SU-DHL-6 (cell line): ENCODE results near the gene AP5Z1.

Experiments used
- EZH2phosphoT487 ChIP-seq: fragments of 200-600 bp; sonication (generic), shearing (Covaris generic); conservative IDR thresholded peaks from 2 replicates; pipeline ENCODE4 v1.6.1; 2018; ENCODE audit warnings: mild to moderate bottlenecking, antibody characterized with exemption, low read length, moderate library complexity, mixed read lengths
- TF ChIP-seq, protein P1 (sequence below): fragments of 200-600 bp; sonication (generic); IDR thresholded peaks from one replicate; pipeline ENCODE4 v1.5.1; 2017; ENCODE audit warnings: antibody characterized with exemption, mild to moderate bottlenecking, low read length, moderate library complexity; ENCODE audit not compliant: insufficient read depth, poor library complexity, severe bottlenecking

DNA sequence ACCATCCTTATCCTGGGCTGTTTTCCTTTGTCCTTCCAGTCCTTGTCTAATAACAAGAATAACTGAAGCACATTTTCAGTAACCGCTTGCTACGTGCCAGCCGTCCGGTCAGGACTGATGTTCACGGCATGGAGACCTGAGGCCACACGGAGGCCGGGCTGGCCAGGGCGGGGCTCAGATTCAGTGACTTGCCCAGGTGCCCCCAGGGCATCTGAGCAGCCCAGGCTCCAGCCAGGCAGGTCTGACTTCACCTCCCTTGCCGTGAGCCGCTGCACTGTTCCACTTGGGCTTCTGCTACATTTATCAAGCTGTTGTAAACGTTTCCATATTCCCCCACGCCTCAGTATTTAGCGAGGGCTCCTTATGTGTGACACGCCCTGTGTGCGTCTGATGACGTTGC, 43.6 kb upstream of the AP5Z1 start:
- TF ChIP-seq, protein P1, sequence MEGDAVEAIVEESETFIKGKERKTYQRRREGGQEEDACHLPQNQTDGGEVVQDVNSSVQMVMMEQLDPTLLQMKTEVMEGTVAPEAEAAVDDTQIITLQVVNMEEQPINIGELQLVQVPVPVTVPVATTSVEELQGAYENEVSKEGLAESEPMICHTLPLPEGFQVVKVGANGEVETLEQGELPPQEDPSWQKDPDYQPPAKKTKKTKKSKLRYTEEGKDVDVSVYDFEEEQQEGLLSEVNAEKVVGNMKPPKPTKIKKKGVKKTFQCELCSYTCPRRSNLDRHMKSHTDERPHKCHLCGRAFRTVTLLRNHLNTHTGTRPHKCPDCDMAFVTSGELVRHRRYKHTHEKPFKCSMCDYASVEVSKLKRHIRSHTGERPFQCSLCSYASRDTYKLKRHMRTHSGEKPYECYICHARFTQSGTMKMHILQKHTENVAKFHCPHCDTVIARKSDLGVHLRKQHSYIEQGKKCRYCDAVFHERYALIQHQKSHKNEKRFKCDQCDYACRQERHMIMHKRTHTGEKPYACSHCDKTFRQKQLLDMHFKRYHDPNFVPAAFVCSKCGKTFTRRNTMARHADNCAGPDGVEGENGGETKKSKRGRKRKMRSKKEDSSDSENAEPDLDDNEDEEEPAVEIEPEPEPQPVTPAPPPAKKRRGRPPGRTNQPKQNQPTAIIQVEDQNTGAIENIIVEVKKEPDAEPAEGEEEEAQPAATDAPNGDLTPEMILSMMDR: no peak
- TF ChIP-seq EZH2phosphoT487: no peak
